Activated gamma-delta T cell treated with anti-CD3 and anti-CD28 coated beads, Interleukin-2, amount 50 U/mL, for 16 hours (primary cell): ENCODE data around the gene HPCAL1.
"Not testable (repeated sequence)": the region's sequence is repeated elsewhere in the genome, so short reads cannot be mapped to it uniquely, and the experiment has no call there.

Source experiments
- DNase-seq: peaks from one replicate; pipeline ENCODE4 v3.0.0-alpha.2; 2020; ENCODE audit warnings: low read depth

HPCAL1 gene

GRCh38 chr2:10302479-10303180 lies at the start of gene HPCAL1:
Gene HPCAL1, plus strand, starts transcription at chr2:10302904. Its CDS starts 116,854 bp downstream, at chr2:10419758.
- peak; percentile 67 for DNase-seq

DNA sequence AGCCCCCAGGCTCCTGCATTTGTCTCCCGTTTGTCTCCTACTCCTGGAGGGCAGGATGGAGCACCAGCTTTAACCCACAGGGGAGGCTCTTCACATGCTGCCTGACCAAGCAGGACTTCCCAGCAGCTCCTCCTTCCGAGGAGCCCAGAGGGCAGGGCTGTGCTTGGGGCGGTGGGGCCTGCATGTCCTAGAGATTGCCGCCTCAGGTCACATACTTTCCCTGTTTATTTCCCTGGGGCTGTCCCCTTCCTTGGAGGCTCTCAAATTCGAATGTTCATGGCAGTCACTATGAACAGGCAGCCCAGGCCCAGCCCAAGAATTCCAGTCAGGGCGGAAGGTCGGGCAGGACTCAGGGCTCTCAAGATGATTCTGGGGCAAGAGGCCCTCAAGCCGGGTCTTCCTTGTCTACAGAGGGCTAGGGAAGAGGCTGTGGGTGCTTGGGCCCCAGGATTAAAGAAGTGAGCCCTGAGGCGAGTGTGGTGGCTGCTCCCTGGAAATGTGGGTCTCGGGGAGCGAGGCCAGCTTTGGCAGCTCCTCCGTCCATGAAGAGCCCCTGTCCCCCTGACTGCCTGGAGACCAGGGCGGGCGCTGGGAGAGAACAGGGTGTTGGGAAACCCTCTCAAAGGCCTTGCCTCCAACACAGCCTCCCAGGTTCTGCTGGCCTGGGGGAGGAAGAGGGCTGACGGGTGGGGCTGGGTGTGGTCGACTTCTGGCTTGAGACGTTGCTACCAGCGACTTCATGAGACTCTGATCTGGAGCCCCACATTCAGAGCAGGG lies 48.9 kb upstream of the HPCAL1 start:
- no peak for DNase-seq

DNA sequence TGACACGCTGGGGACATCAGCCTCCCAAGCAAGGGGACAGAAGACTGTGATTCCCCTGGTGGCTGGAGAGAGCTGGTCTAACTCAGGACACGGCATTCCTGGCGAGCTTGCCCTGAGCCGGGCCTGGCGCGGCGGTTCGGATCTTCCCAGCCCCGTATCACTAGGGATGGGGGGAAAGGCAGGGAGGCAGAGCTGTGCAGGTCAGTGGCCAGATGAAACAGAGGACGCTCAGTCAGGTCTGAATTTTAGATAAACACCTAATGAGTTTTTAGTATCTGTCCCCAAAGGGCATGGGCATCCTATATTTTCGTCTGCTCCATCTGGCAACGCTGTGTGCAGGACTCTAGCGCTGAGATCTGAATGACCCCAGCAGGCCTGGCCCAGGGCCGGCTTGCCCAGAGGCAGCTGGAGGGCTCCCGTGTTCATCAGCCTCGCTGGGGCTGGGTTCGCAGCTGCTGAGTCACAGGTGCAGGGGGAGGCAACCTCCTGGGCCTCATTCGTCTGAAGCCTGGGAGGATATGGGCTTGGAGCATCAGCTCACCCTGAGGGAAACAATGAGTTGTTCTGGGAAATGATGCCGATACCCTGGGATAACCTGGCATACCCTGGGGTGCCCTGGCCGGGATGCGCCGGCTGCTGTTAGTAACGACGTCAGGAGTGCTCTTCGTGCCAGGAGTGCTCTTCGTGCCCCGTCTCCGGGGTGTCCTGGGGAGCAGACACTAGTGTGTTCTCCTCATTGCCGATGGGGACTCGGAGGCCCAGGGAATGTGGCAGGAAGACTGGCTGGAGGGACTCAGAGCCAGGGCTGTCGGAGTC lies 48.1 kb upstream of the HPCAL1 start:
- DNase-seq: no peak

DNA sequence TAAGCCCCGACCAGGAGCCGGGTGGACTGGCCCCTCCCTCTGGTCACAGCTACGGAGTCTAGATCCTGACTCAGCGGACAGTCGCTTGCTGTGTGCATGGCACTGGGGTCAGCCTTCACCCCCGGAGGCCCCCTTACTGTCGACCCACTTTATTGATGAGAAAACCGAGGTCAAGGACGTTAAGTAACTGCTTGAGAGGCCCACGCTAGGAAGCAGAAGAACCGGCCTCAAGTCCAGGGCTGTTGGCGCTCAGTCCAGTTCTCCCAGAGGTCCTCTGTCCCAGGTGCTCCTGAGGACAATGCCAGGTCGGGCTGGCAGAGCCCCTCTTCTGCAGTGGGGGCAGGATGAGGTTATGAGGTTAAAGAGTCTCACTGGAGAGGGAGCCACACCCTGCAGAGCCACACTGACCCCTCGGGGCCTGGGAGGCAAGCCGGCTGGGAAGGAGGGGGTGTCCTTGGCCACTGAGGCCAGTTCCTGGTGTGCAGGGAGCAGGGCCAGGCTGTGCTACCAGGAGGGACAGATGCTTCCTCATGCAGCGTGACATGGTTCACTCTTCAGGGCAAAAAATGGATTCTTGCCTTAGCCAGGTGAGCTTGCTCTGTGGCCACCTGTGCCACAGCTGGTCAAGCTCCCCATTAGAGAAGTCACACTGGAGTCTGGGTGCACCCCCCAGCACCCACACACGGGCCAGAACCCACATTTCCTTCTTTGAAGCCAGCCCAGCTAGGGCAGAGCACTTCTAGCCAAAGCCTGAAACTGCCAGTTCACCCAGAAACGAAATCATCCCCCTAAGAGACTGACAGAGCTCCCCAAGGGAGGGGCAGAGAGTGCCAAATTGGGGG lies 47.3 kb upstream of the HPCAL1 start:
- DNase-seq: no peak

DNA sequence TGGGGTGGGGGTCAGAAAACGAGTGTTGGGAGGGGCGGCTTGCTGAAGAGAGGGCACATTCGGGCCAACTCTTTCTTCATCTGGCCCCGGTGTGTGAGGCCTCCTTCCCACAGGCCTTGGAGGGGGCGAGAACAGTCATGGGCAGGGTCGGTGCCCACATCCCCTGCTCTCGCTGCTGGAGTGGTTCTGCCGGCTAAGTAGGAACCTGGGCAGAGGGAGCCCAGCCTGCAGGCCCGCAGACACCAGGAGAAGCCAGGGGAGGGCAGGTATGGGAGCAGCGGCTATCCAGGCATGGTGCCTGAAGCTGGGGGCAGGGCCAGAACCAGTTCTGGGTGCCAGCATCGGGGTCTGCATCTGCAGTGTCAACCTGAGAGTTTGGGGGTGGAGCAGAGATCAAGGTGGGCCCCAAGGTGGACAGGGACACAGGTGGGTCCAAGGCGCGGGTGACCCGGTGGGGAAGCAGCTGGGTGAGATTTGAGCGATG lies 46.6 kb upstream of the HPCAL1 start:
- DNase-seq: no peak

- DNase-seq: no peak
These were observed 46.1 kb upstream of the HPCAL1 start for GRCh38 chr2:10256515-10257031.

- no peak for DNase-seq
These were observed 45.7 kb upstream of the HPCAL1 start for GRCh38 chr2:10257036-10257435.

- DNase-seq: no peak
These were observed 45.1 kb upstream of the HPCAL1 start for GRCh38 chr2:10257500-10258147.

DNA sequence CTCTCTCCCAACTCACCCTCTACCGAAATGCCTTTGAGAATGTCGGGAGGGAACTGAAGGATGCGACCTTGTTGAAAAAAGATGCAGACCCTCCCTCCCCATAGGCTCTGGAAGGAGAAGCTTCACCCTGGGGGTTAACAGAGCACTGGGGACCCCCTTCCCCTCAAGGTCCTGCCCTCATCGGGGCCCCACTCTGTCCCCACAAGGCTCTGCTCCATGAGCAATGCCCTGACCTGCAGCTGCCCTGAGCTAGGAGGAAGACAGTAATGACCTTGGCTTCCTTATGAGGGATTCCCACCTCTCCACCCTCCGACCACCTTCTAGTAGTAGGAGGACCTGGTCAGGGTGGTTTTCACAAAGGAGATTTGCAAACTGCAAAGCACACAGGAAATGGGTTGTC lies 44.4 kb upstream of the HPCAL1 start:
- DNase-seq: no peak

GRCh38 chr2:10258726-10259125 lies 44.0 kb upstream of the HPCAL1 start:
- DNase-seq: no peak

DNA sequence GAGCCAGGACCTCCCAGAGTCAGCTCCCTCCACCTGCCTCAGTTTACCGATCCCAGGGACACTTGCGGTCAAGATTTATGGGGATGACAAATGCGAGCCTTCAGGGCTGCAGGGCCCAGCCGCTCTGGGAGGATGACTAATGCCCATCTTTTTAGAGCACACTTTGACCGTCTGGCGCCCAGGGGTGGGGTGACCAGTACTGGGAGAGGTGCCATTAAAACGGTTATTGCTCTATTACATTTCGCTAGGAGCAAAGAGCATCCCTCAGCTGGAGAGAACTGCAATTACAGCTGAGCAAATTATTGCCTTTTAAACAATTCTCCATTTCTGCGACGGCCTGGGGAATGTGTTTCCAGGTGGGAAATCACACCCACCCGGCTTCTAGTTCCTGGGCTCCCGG lies 42.6 kb upstream of the HPCAL1 start:
- DNase-seq: no peak

DNA sequence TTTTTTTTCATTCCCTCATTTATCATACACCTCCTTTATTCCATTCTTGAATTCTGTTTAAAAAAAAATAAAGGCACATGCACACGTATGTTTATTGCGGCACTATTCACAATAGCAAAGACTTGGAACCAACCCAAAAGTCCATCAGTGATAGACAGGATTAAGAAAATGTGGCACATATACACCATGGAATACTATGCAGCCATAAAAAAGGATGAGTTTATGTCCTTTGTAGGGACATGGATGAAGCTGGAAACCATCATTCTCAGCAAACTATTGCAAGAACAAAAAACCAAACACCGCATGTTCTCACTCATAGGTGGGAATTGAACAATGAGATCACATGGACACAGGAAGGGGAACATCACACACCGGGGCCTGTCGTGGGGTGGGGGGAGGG lies 39.2 kb upstream of the HPCAL1 start:
- DNase-seq: not testable (repeated sequence)

GRCh38 chr2:10264506-10265328 lies 38.0 kb upstream of the HPCAL1 start:
- no peak for DNase-seq

GRCh38 chr2:10265329-10266132 lies 37.2 kb upstream of the HPCAL1 start:
- no peak for DNase-seq

GRCh38 chr2:10266133-10266620 lies 36.5 kb upstream of the HPCAL1 start:
- DNase-seq: no peak

GRCh38 chr2:10267036-10267435 lies 35.7 kb upstream of the HPCAL1 start:
- no peak for DNase-seq

DNA sequence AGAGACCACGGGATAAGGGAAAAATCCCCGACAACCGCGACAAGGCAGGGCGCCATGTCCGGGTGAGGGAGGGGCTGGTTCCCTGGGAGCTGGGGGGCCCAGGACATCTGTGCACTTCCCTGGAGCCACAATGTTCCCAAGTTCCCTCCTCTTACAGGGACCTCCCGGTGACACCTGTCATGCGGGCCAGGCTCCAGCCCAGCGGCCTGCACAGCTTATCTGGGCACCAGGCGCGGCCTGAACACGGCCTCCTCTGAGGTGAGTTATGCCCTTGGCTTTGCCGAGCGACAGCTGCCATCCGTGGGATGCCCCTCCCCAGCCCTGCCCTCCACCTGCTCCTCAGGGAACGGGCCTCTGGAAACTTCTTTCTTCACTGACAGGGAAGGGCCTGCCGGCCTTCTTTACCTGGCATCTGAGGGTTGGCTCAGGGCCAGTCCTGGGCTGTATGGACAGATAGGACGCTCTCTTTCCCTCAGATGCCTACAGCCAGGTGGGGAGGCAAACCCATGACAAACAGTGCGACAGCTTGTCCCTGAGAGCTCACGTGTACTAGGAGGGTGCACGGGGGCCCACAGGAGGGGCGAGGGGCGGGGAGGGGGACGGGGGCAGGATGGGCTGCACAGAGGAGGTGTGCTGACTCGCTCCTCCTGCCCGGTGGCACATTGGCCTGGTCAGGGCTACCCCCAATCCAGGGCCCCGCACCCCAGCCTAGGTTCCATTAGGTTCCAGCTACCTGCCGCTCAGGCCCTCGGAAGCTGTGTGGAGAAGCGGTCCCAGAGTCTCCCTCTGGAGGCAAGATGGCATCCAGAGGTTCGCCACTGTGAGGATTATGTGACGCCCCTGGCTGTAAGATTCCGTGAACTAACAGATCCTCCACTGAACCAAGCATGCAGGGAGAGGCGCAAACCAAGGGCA lies 34.9 kb upstream of the HPCAL1 start:
- no peak for DNase-seq

GRCh38 chr2:10269291-10269690 lies 33.4 kb upstream of the HPCAL1 start:
- DNase-seq: no peak
